Endothelial cell of umbilical vein (primary cell): Measurements from ENCODE around the gene MBD2.

ENCODE experiments used
- CTCF ChIP-seq, 2 donors: IDR thresholded peaks; 1 replicate in 1 of 2; 2 replicates in 1 of 2; pipeline ENCODE4 v1.5.1; 2011; ENCODE audit warnings: low read length in 2 of 2, mild to moderate bottlenecking in 2 of 2, moderate library complexity in 2 of 2, control low read depth in 1 of 2, inconsistent platforms in 1 of 2, low read depth in 1 of 2; ENCODE audit not compliant: insufficient read depth in 1 of 2; ENCODE audit errors: extremely low read depth in 1 of 2
- EZH2 ChIP-seq: IDR thresholded peaks from 2 replicates; pipeline ENCODE4 v1.6.1; 2012; ENCODE audit warnings: borderline replicate concordance, low read depth, mild to moderate bottlenecking, moderate library complexity, low read length, inconsistent platforms; ENCODE audit not compliant: severe bottlenecking
- JUN ChIP-seq: IDR thresholded peaks from 2 replicates; pipeline ENCODE4 v1.6.1; 2011; ENCODE audit warnings: borderline replicate concordance, low read depth; ENCODE audit not compliant: insufficient read length, insufficient read depth
- POLR2AphosphoS5 ChIP-seq: IDR thresholded peaks from 2 replicates; pipeline ENCODE4 v1.6.1; 2012; ENCODE audit warnings: low read depth, mild to moderate bottlenecking, control low read depth, low read length, moderate library complexity; ENCODE audit not compliant: insufficient read depth

GRCh38 chr18:54192900-54193299 lies 31.6 kb downstream of the MBD2 start:
- TF ChIP-seq CTCF (IDR thresholded peaks at IDR 0.05; ENCODE audit: extremely low read depth in 1 of 2, insufficient read depth in 1 of 2, low read depth in 1 of 2, low read length in 2 of 2) (no peak), JUN (no peak), POLR2AphosphoS5 (no peak), EZH2 (no peak)
